Adrenal gland (tissue), 5 donors: ENCODE data around the gene CACNB4.

Source experiments
- POLR2A ChIP-seq, 2 donors: fragments of 450-650 bp; IDR thresholded peaks; one replicate each; pipeline ENCODE4 v1.6.1; 2017; ENCODE audit warnings: antibody characterized with exemption in 2 of 2, mild to moderate bottlenecking in 2 of 2, moderate library complexity in 1 of 2
- TF ChIP-seq, protein P1 (sequence below), 6 experiments: fragments of 450-650 bp in 4 of 6; fragments of 200-600 bp in 2 of 6; sonication (generic) in 1 of 6; IDR thresholded peaks; 1 replicate in 5 of 6; 2 replicates in 1 of 6; pipeline versions ENCODE4 v1.5.1 to v1.8.0; 2016 to 2021; ENCODE audit warnings: antibody characterized with exemption in 6 of 6, mild to moderate bottlenecking in 2 of 6, moderate library complexity in 1 of 6
- donor health status: DM: no; HTN: no; CAD: no.

DNA sequence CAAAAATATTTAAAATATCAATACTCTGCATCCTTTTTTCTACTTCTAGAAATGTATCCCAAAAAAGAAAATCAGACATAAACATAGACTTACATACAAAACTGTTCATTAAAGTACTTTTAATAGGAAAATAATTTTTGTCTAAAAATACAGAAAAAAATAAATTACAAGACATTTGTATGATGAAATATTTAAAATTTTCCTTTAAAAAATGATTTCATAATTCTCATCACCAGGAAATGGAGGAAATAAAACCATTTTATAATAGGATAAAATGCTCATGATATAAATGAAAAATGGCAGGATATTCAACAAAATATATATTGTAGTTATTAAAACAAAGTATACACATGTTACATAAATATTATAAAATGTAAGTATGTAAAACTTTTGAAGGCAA, 295.0 kb downstream of the CACNB4 start:
- no peak for TF ChIP-seq POLR2A (IDR thresholded peaks at IDR 0.05)
- TF ChIP-seq, protein P1, sequence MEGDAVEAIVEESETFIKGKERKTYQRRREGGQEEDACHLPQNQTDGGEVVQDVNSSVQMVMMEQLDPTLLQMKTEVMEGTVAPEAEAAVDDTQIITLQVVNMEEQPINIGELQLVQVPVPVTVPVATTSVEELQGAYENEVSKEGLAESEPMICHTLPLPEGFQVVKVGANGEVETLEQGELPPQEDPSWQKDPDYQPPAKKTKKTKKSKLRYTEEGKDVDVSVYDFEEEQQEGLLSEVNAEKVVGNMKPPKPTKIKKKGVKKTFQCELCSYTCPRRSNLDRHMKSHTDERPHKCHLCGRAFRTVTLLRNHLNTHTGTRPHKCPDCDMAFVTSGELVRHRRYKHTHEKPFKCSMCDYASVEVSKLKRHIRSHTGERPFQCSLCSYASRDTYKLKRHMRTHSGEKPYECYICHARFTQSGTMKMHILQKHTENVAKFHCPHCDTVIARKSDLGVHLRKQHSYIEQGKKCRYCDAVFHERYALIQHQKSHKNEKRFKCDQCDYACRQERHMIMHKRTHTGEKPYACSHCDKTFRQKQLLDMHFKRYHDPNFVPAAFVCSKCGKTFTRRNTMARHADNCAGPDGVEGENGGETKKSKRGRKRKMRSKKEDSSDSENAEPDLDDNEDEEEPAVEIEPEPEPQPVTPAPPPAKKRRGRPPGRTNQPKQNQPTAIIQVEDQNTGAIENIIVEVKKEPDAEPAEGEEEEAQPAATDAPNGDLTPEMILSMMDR (IDR thresholded peaks at IDR 0.05): no peak
